ENCODE data around the gene ECSIT.

Gene ECSIT

DNA sequence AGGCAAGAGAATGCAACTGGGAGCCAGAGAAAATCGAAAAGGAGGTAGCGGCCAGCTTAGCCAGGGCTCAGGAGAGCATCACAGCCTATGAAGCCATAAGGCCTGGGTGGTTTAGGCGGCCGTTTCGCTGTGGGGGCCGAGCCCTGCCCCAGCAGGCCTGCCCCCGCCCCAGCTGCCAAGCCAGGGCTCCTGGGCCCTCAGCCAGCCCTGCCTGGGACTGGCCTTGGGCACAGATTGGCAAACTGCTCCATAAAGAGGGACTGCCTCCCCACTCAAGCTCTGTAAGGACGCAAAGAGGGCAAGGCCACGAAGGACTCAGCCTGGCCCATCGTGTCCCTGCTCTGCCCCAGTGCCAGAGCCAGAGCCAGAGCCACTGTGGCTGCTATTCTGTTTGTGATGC, 33.5 kb downstream of the ECSIT start:
- Histone ChIP-seq H3K27ac (ENCODE audit: insufficient read depth in 1 of 2, low read depth in 1 of 2, low read length in 2 of 2, poor library complexity in 1 of 2, severe bottlenecking in 2 of 2) (no peak overlapping the region), H3K4me3 (ENCODE audit: control insufficient read depth in 1 of 7, extremely low read depth in 1 of 7, insufficient read depth in 4 of 7, low read depth in 2 of 7, low read length in 6 of 7) (no peak overlapping the region), H3K36me3 (ENCODE audit: control insufficient read depth in 4 of 4, insufficient read depth in 4 of 4, low read length in 3 of 4) (peaks cover 0 to 20% (median 9%) of the 10 kb centered on the region in 4 experiments), H3K9me3 (ENCODE audit: control extremely low read depth in 1 of 5, control insufficient read depth in 4 of 5, insufficient read depth in 2 of 5, low read depth in 1 of 5, low read length in 4 of 5) (no peaks in the 10 kb centered on the region), H3K27me3 (replicated peaks in 2 of 5; ENCODE audit: control insufficient read depth in 4 of 5, insufficient read depth in 5 of 5, low read length in 4 of 5) (no peaks in the 10 kb centered on the region), H3K4me1 (ENCODE audit: control extremely low read depth in 1 of 4, control insufficient read depth in 4 of 4, insufficient read depth in 4 of 4, low read length in 3 of 4) (no peaks in the 10 kb centered on the region)
- ChIA-PET POLR2A (no interaction called here), CTCF (interaction anchor here (0.8 to 1.7 kb wide), 3 partner anchors 10 to 27 kb away, joined by 3 to 5 read pairs (median 4); no protein-coding TSS in a partner anchor)
- no peak for DNase-seq
- 99% methylated on average over 10 of the region's 10 CpGs for WGBS (ENCODE audit: insufficient coverage)

- POLR2A ChIA-PET, result no interaction called here
- 96% methylated on average over 17 of the region's 27 CpGs for WGBS (ENCODE audit: insufficient coverage)
- Histone ChIP-seq H3K9me3 (ENCODE audit: control extremely low read depth in 1 of 5, control insufficient read depth in 4 of 5, insufficient read depth in 2 of 5, low read depth in 1 of 5, low read length in 4 of 5) (no peaks in the 10 kb centered on the region), H3K4me3 (ENCODE audit: control insufficient read depth in 1 of 7, extremely low read depth in 1 of 7, insufficient read depth in 4 of 7, low read depth in 2 of 7, low read length in 6 of 7) (no peak overlapping the region), H3K36me3 (ENCODE audit: control insufficient read depth in 4 of 4, insufficient read depth in 4 of 4, low read length in 3 of 4) (peaks cover 0 to 21% (median 9%) of the 10 kb centered on the region in 4 experiments), H3K27ac (ENCODE audit: insufficient read depth in 1 of 2, low read depth in 1 of 2, low read length in 2 of 2, poor library complexity in 1 of 2, severe bottlenecking in 2 of 2) (no peak overlapping the region), H3K27me3 (replicated peaks in 2 of 5; ENCODE audit: control insufficient read depth in 4 of 5, insufficient read depth in 5 of 5, low read length in 4 of 5) (no peaks in the 10 kb centered on the region), H3K4me1 (ENCODE audit: control extremely low read depth in 1 of 4, control insufficient read depth in 4 of 4, insufficient read depth in 4 of 4, low read length in 3 of 4) (no peaks in the 10 kb centered on the region)
- no peak for DNase-seq
- CTCF ChIA-PET, result interaction anchor here (0.8 to 1.7 kb wide), 3 partner anchors 10 to 27 kb away, joined by 3 to 5 read pairs (median 4); no protein-coding TSS in a partner anchor
These were observed 34.2 kb downstream of the ECSIT start for GRCh38 chr19:11494634-11495285.

DNA sequence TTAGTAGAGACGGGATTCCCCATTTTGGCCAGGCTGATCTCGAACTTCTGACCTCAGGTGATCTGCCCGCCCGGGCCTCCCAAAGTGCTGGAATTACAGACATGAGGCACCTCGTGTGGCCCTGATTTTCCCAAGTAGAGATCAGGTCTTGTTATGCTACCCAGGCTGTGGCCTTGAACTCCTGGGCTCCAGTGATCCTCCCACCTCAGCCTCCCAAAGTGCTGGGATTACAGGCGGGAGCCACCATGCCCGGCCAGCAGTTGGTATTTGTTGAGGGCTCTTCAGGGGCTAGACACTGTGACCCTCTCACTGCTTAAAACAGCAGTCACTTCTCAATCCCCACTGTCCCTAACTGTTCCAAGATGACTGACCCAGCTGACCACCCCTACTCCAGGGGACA, 39.6 kb downstream of the ECSIT start:
- H3K9me3 ChIP-seq (ENCODE audit: control extremely low read depth in 1 of 5, control insufficient read depth in 4 of 5, insufficient read depth in 2 of 5, low read depth in 1 of 5, low read length in 4 of 5), result no peaks in the 10 kb centered on the region
- ChIA-PET POLR2A (no interaction called here), CTCF (no interaction called here)

GRCh38 chr19:11486661-11487503, 42.1 kb downstream of the ECSIT start:
- Histone ChIP-seq H3K4me1 (ENCODE audit: control extremely low read depth in 1 of 4, control insufficient read depth in 4 of 4, insufficient read depth in 4 of 4, low read length in 3 of 4) (peaks cover 0 to 15% (median 13%) of the 10 kb centered on the region in 4 experiments), H3K27ac (ENCODE audit: insufficient read depth in 1 of 2, low read depth in 1 of 2, low read length in 2 of 2, poor library complexity in 1 of 2, severe bottlenecking in 2 of 2) (no peak overlapping the region), H3K9me3 (ENCODE audit: control extremely low read depth in 1 of 5, control insufficient read depth in 4 of 5, insufficient read depth in 2 of 5, low read depth in 1 of 5, low read length in 4 of 5) (no peaks in the 10 kb centered on the region), H3K36me3 (ENCODE audit: control insufficient read depth in 4 of 4, insufficient read depth in 4 of 4, low read length in 3 of 4) (peaks cover 0 to 11% (median 0%) of the 10 kb centered on the region in 4 experiments), H3K27me3 (replicated peaks in 2 of 5; ENCODE audit: control insufficient read depth in 4 of 5, insufficient read depth in 5 of 5, low read length in 4 of 5) (peaks cover 0 to 15% (median 0%) of the 10 kb centered on the region in 5 experiments), H3K4me3 (ENCODE audit: control insufficient read depth in 1 of 7, extremely low read depth in 1 of 7, insufficient read depth in 4 of 7, low read depth in 2 of 7, low read length in 6 of 7) (no peak overlapping the region)
- ChIA-PET POLR2A (interaction anchor here (0.6 kb wide), 1 partner anchor 273 kb away, joined by 3 read pairs; no protein-coding TSS in a partner anchor), CTCF (interaction anchor here (0.9 kb wide), 1 partner anchor 84 kb away, joined by 4 read pairs; no protein-coding TSS in a partner anchor)
- WGBS (ENCODE audit: insufficient coverage), result 93% methylated on average over 44 of the region's 45 CpGs
- DNase-seq, result no peak

More for the DNA sequence above, 39.6 kb downstream of the ECSIT start:
- no peaks in the 10 kb centered on the region for H3K27me3 ChIP-seq (replicated peaks in 2 of 5; ENCODE audit: control insufficient read depth in 4 of 5, insufficient read depth in 5 of 5, low read length in 4 of 5)
- no peak for DNase-seq
- H3K36me3 ChIP-seq (ENCODE audit: control insufficient read depth in 4 of 4, insufficient read depth in 4 of 4, low read length in 3 of 4), result peaks cover 0 to 9% (median under 1%) of the 10 kb centered on the region in 4 experiments
- no peak overlapping the region for H3K27ac ChIP-seq (ENCODE audit: insufficient read depth in 1 of 2, low read depth in 1 of 2, low read length in 2 of 2, poor library complexity in 1 of 2, severe bottlenecking in 2 of 2)
- 98% methylated on average over 5 of the region's 7 CpGs for WGBS (ENCODE audit: insufficient coverage)
- H3K4me1 ChIP-seq (ENCODE audit: control extremely low read depth in 1 of 4, control insufficient read depth in 4 of 4, insufficient read depth in 4 of 4, low read length in 3 of 4), result no peaks in the 10 kb centered on the region
- H3K4me3 ChIP-seq (ENCODE audit: control insufficient read depth in 1 of 7, extremely low read depth in 1 of 7, insufficient read depth in 4 of 7, low read depth in 2 of 7, low read length in 6 of 7), result no peak overlapping the region

GRCh38 chr19:11485245-11485837, 43.6 kb downstream of the ECSIT start:
- peaks cover 0 to 8% (median 0%) of the 10 kb centered on the region in 4 experiments for H3K36me3 ChIP-seq (ENCODE audit: control insufficient read depth in 4 of 4, insufficient read depth in 4 of 4, low read length in 3 of 4)
- no peak for DNase-seq
- 98% methylated on average over 11 of the region's 13 CpGs for WGBS (ENCODE audit: insufficient coverage)
- ChIA-PET POLR2A (interaction anchor here (0.6 kb wide), 1 partner anchor 226 kb away, joined by 5 read pairs; no protein-coding TSS in a partner anchor), CTCF (interaction anchor here (0.5 to 1.6 kb wide), 7 partner anchors 10 to 840 kb away, joined by 3 to 4 read pairs (median 3); partner anchors contain the start of gene SWSAP1)
- H3K9me3 ChIP-seq (ENCODE audit: control extremely low read depth in 1 of 5, control insufficient read depth in 4 of 5, insufficient read depth in 2 of 5, low read depth in 1 of 5, low read length in 4 of 5), result no peaks in the 10 kb centered on the region
- H3K27me3 ChIP-seq (replicated peaks in 2 of 5; ENCODE audit: control insufficient read depth in 4 of 5, insufficient read depth in 5 of 5, low read length in 4 of 5), result peaks cover 0 to 30% (median 9%) of the 10 kb centered on the region in 5 experiments
- peaks cover 0 to 24% (median 18%) of the 10 kb centered on the region in 4 experiments for H3K4me1 ChIP-seq (ENCODE audit: control extremely low read depth in 1 of 4, control insufficient read depth in 4 of 4, insufficient read depth in 4 of 4, low read length in 3 of 4)
- H3K4me3 ChIP-seq (ENCODE audit: control insufficient read depth in 1 of 7, extremely low read depth in 1 of 7, insufficient read depth in 4 of 7, low read depth in 2 of 7, low read length in 6 of 7), result no peak overlapping the region
- no peak overlapping the region for H3K27ac ChIP-seq (ENCODE audit: insufficient read depth in 1 of 2, low read depth in 1 of 2, low read length in 2 of 2, poor library complexity in 1 of 2, severe bottlenecking in 2 of 2)

- POLR2A ChIA-PET, result no interaction called here
These were observed 45.4 kb downstream of the ECSIT start for GRCh38 chr19:11483366-11484111.

More at GRCh38 chr19:11483366-11484111, 45.4 kb downstream of the ECSIT start:
- Histone ChIP-seq H3K4me3 (ENCODE audit: control insufficient read depth in 1 of 7, extremely low read depth in 1 of 7, insufficient read depth in 4 of 7, low read depth in 2 of 7, low read length in 6 of 7) (no peak overlapping the region), H3K27ac (ENCODE audit: insufficient read depth in 1 of 2, low read depth in 1 of 2, low read length in 2 of 2, poor library complexity in 1 of 2, severe bottlenecking in 2 of 2) (no peak overlapping the region), H3K4me1 (ENCODE audit: control extremely low read depth in 1 of 4, control insufficient read depth in 4 of 4, insufficient read depth in 4 of 4, low read length in 3 of 4) (peaks cover 0 to 28% (median 20%) of the 10 kb centered on the region in 4 experiments), H3K9me3 (ENCODE audit: control extremely low read depth in 1 of 5, control insufficient read depth in 4 of 5, insufficient read depth in 2 of 5, low read depth in 1 of 5, low read length in 4 of 5) (no peaks in the 10 kb centered on the region), H3K27me3 (replicated peaks in 2 of 5; ENCODE audit: control insufficient read depth in 4 of 5, insufficient read depth in 5 of 5, low read length in 4 of 5) (peaks cover 0 to 48% (median 16%) of the 10 kb centered on the region in 5 experiments), H3K36me3 (ENCODE audit: control insufficient read depth in 4 of 4, insufficient read depth in 4 of 4, low read length in 3 of 4) (peaks cover 0 to 8% (median 0%) of the 10 kb centered on the region in 4 experiments)
- DNase-seq, result no peak
- 97% methylated on average over 37 of the region's 57 CpGs for WGBS (ENCODE audit: insufficient coverage)
- CTCF ChIA-PET, result interaction anchor here (1.1 to 2.1 kb wide), 19 partner anchors 12 to 240 kb away, joined by 3 to 11 read pairs (median 4); no protein-coding TSS in a partner anchor
